HepG2 (cell line): ENCODE data around the gene PARN. TPM values are rescaled to one million over a fixed set of nuclear protein-coding genes. Genes with fewer than 3 reads are reported as not detected.

Experiments
- ARNTL ChIP-seq: sonication (generic); formaldehyde crosslinking; IDR thresholded peaks from 2 replicates; pipeline ENCODE4 v1.4.0; 2020; ENCODE audit warnings: mild to moderate bottlenecking, missing genetic modification reagents
- ATF1 ChIP-seq: IDR thresholded peaks from 2 replicates; pipeline ENCODE4 v1.6.1; 2016; ENCODE audit warnings: mild to moderate bottlenecking, control low read depth
- ATF7-NPFF ChIP-seq: sonication (generic); formaldehyde crosslinking; IDR thresholded peaks from 2 replicates; pipeline ENCODE4 v1.8.1; 2023; ENCODE audit warnings: mild to moderate bottlenecking, low read depth, missing genetic modification reagents, moderate library complexity
- KDM5A ChIP-seq: fragments of 200-600 bp; sonication (generic); IDR thresholded peaks from 2 replicates; pipeline ENCODE4 v1.7.0; 2018; ENCODE audit warnings: antibody characterized with exemption, mild to moderate bottlenecking, low read length, borderline replicate concordance
- MBNL3 ChIP-seq: fragments of 250-450 bp; sonication (Bioruptor Pico); conservative IDR thresholded peaks from 2 replicates; pipeline ENCODE4 v1.8.0; 2022; ENCODE audit warnings: mild to moderate bottlenecking, inconsistent platforms
- MIER2 ChIP-seq: IDR thresholded peaks from 2 replicates; pipeline ENCODE4 v1.6.1; 2016; ENCODE audit warnings: missing biosample characterization, missing genetic modification reagents
- MLXIP ChIP-seq: sonication (generic); formaldehyde crosslinking; IDR thresholded peaks from 2 replicates; pipeline ENCODE4 v1.9.0; 2021; ENCODE audit warnings: missing genetic modification reagents, borderline replicate concordance
- MTF1 ChIP-seq: sonication (generic); formaldehyde crosslinking; IDR thresholded peaks from 2 replicates; pipeline ENCODE4 v1.5.0; 2020; ENCODE audit warnings: missing genetic modification reagents
- POLR2A ChIP-seq, 2 experiments: IDR thresholded peaks; 2 replicates each; pipeline ENCODE4 v1.6.1; 2011; ENCODE audit warnings: low read depth in 2 of 2, low read length in 2 of 2, mild to moderate bottlenecking in 1 of 2, moderate library complexity in 1 of 2; ENCODE audit not compliant: insufficient read depth in 1 of 2
- POLR2AphosphoS2 ChIP-seq: IDR thresholded peaks from 2 replicates; pipeline ENCODE4 v1.6.1; 2011; ENCODE audit warnings: low read depth, low read length, improper control_type of control experiment
- SRSF4 ChIP-seq: fragments of 200-400 bp; formaldehyde crosslinking; IDR thresholded peaks from one replicate; pipeline ENCODE4 v1.6.1; 2018; ENCODE audit warnings: mild to moderate bottlenecking, low read depth, low read length, moderate library complexity; ENCODE audit not compliant: poor library complexity, severe bottlenecking
- ZBTB20 ChIP-seq: sonication (generic); formaldehyde crosslinking; IDR thresholded peaks from 2 replicates; pipeline ENCODE4 v1.8.1; 2023; ENCODE audit warnings: missing genetic modification reagents, low read depth, mild to moderate bottlenecking, borderline replicate concordance
- ZBTB49 ChIP-seq: sonication (generic); formaldehyde crosslinking; IDR thresholded peaks from 2 replicates; pipeline ENCODE4 v1.4.0; 2020; ENCODE audit warnings: missing genetic modification reagents, borderline replicate concordance
- ZMAT3 ChIP-seq: sonication (generic); formaldehyde crosslinking; conservative IDR thresholded peaks from 2 replicates; pipeline ENCODE4 v1.7.0; 2021; ENCODE audit warnings: missing genetic modification reagents
- ZNF460 ChIP-seq: sonication (generic); formaldehyde crosslinking; IDR thresholded peaks from 2 replicates; pipeline ENCODE4 v1.5.1; 2020; ENCODE audit warnings: missing genetic modification reagents, mild to moderate bottlenecking, borderline replicate concordance
- ZNF468 ChIP-seq: sonication (generic); formaldehyde crosslinking; IDR thresholded peaks from 2 replicates; pipeline ENCODE4 v1.8.0; 2022; ENCODE audit warnings: mild to moderate bottlenecking, moderate library complexity, missing genetic modification reagents
- ZNF598 ChIP-seq: sonication (generic); formaldehyde crosslinking; IDR thresholded peaks from 2 replicates; pipeline ENCODE4 v1.5.1; 2020; ENCODE audit warnings: mild to moderate bottlenecking, missing genetic modification reagents, borderline replicate concordance
- polyA plus RNA-seq, 8 experiments: library from polyadenylated mRNA; depleted of rRNA in 3 of 8; stranded (reverse) in 7 of 8; unstranded in 1 of 8; fragments of >200 nt; fragmentation: Illumina TruSeq in 4 of 8; extraction: Trizol in 4 of 8; gene quantifications; 2 replicates each; pipeline versions ENCODE4 v1.2.1 to v1.2.3, GENCODE V29; 2011 to 2016; ENCODE audit warnings: low read depth in 4 of 8, missing spikeins in 1 of 8, mixed read lengths in 1 of 8; ENCODE audit not compliant: insufficient read depth in 1 of 8
- total RNA-seq, 5 experiments: library from RNA; depleted of rRNA; stranded (reverse); fragments of >200 nt; fragmentation: Illumina TruSeq; extraction: Trizol; gene quantifications; 2 replicates each; pipeline ENCODE4 v1.2.3, GENCODE V29; 2016; ENCODE audit warnings: low read depth in 1 of 5
- TF ChIP-seq, protein P1 (sequence below): sonication (generic); formaldehyde crosslinking; IDR thresholded peaks from 2 replicates; pipeline ENCODE4 v1.9.0; 2022; ENCODE audit warnings: low read depth, missing genetic modification reagents
- TF ChIP-seq, protein P2 (sequence below): sonication (generic); formaldehyde crosslinking; IDR thresholded peaks from 2 replicates; pipeline ENCODE4 v1.5.0; 2020; ENCODE audit warnings: mild to moderate bottlenecking, missing genetic modification reagents, moderate library complexity
- TF ChIP-seq, protein P3 (sequence below): sonication (generic); formaldehyde crosslinking; IDR thresholded peaks from 2 replicates; pipeline ENCODE4 v1.5.0; 2020; ENCODE audit warnings: missing genetic modification reagents

Gene PARN
- total and polyA plus RNA-seq, 2 of the 13 experiments (the other 11 are each of a cell fraction or from before 2014, with no cell fraction given), result 13.3 to 47.6 TPM

DNA sequence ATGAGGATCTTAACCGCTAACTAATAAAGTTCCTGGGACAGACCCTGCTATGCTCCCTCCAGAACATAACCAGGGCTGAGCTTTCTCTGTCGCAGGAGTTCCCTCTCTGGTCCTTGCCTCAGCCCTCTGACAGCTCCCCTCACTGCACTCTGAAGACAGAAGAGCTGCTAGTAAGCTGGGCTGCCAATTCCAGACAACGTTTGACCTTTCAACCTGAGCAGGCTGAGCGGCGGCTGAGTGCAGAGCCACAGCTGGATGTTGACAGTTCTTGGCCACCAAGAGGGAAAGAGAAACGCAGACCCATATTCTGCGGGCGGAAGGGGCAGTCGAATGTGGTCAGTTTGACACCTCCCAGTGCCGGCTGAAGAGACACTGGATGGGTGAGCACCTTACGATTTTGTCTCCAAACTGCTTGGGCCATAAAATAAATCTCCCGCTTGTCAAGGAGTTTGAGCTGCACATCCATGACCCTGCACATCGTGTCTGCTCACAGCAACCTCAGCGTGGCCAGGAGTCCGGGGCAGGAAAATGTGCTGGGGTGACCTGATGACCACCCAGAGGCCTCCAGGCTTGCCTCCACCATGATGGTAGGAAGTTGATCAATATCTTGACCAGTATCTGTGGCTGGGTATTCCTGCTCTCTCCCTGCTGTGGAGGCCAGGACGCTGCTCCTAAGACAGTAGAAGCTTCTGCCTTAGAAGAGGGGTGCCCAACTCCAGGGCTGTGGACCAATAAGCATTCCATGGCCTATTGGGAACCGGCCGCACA, 209.2 kb downstream of the PARN start (continued):
- TF ChIP-seq MIER2 (CRISPR knock-in tag), result no peak
- no peak for TF ChIP-seq MBNL3 (CRISPR knock-in tag)
- no peak for TF ChIP-seq POLR2AphosphoS2
- no peak for TF ChIP-seq MLXIP (CRISPR knock-in tag)
- TF ChIP-seq ATF7-NPFF (CRISPR knock-in tag), result no peak; the same call in 1 of the 2 replicates
- TF ChIP-seq ARNTL (CRISPR knock-in tag), result no peak
- TF ChIP-seq POLR2A (IDR thresholded peaks at IDR 0.05; ENCODE audit: insufficient read depth in 1 of 2, low read depth in 2 of 2, low read length in 2 of 2), result no peak
- TF ChIP-seq, protein P1, sequence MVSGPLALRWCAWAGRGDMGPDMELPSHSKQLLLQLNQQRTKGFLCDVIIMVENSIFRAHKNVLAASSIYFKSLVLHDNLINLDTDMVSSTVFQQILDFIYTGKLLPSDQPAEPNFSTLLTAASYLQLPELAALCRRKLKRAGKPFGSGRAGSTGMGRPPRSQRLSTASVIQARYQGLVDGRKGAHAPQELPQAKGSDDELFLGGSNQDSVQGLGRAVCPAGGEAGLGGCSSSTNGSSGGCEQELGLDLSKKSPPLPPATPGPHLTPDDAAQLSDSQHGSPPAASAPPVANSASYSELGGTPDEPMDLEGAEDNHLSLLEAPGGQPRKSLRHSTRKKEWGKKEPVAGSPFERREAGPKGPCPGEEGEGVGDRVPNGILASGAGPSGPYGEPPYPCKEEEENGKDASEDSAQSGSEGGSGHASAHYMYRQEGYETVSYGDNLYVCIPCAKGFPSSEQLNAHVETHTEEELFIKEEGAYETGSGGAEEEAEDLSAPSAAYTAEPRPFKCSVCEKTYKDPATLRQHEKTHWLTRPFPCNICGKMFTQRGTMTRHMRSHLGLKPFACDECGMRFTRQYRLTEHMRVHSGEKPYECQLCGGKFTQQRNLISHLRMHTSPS, result no peak
- TF ChIP-seq ZNF598, result peak; percentile 27; the same call in 1 of the 2 replicates
- TF ChIP-seq SRSF4, result no peak
- TF ChIP-seq ZNF460 (CRISPR knock-in tag), result no peak
- TF ChIP-seq, protein P2, sequence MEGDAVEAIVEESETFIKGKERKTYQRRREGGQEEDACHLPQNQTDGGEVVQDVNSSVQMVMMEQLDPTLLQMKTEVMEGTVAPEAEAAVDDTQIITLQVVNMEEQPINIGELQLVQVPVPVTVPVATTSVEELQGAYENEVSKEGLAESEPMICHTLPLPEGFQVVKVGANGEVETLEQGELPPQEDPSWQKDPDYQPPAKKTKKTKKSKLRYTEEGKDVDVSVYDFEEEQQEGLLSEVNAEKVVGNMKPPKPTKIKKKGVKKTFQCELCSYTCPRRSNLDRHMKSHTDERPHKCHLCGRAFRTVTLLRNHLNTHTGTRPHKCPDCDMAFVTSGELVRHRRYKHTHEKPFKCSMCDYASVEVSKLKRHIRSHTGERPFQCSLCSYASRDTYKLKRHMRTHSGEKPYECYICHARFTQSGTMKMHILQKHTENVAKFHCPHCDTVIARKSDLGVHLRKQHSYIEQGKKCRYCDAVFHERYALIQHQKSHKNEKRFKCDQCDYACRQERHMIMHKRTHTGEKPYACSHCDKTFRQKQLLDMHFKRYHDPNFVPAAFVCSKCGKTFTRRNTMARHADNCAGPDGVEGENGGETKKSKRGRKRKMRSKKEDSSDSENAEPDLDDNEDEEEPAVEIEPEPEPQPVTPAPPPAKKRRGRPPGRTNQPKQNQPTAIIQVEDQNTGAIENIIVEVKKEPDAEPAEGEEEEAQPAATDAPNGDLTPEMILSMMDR, result peak; percentile 26
- TF ChIP-seq, protein P3, sequence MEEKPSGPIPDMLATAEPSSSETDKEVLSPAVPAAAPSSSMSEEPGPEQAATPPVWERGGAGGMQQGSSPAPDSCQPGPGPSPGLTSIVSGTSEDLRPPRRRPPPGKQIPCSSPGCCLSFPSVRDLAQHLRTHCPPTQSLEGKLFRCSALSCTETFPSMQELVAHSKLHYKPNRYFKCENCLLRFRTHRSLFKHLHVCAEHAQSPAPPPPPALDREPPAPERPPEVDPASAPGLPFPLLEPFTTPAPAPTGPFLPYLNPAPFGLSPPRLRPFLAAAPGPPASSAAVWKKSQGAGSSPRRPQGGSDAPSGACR (CRISPR knock-in tag), result no peak
- TF ChIP-seq ZBTB20, result 0 out of 2 replicates have a peak, but pooled peaks have one; percentile 26
- TF ChIP-seq ZMAT3 (CRISPR knock-in tag), result no peak
- no peak for TF ChIP-seq ZBTB49 (CRISPR knock-in tag)
- TF ChIP-seq ZNF468 (CRISPR knock-in tag), result no peak
- no peak for TF ChIP-seq ATF1
- TF ChIP-seq KDM5A, result no peak
- no peak for TF ChIP-seq MTF1 (CRISPR knock-in tag)
